Panc1 (cell line): Measurements from ENCODE around the gene TP63. TPM values are rescaled to one million over a fixed set of nuclear protein-coding genes. Genes with fewer than 3 reads are reported as not detected.

Experiments
- ATAC-seq: fragments of 200-7000 bp; cut with Tn5 transposase; 2 replicates; pipeline ENCODE4 v1.9.1; 2020; ENCODE audit warnings: mild to moderate bottlenecking, moderate library complexity
- BruUV-seq: library from RNA; stranded (reverse); fragments of 400-500 nt; replicated peaks from 2 replicates; lab custom pipeline; 2021; lab: Mats Ljungman, UMichigan
- CTCF ChIA-PET: fragments of 300-600 bp; sonication (Branson Sonifier 250); formaldehyde crosslinking; loops from one replicate; lab custom pipeline; 2022; ENCODE audit warnings: antibody characterized with exemption; lab: Charles Lee
- POLR2A ChIA-PET: fragments of 300-600 bp; sonication (Branson Sonifier 250); formaldehyde crosslinking; loops from one replicate; lab custom pipeline; 2022; ENCODE audit warnings: antibody characterized with exemption; lab: Charles Lee
- DNase-seq: peaks from one replicate; pipeline ENCODE4 v3.0.0-alpha.2; 2010; ENCODE audit warnings: low read depth, low spot score
- H3K27ac ChIP-seq: 2 replicates; pipeline ENCODE4 v1.5.1; 2011; ENCODE audit warnings: mild to moderate bottlenecking, low read length, inconsistent platforms
- H3K27me3 ChIP-seq: fragments of 200-500 bp; sonication (Bioruptor generic); 2 replicates; pipeline ENCODE4 v1.6.0; 2014; ENCODE audit warnings: low read length, inconsistent platforms; ENCODE audit not compliant: control insufficient read depth, insufficient read depth
- H3K36me3 ChIP-seq: fragments of 200-500 bp; sonication (Bioruptor generic); 2 replicates; pipeline ENCODE4 v1.5.1; 2014; ENCODE audit warnings: inconsistent platforms, mild to moderate bottlenecking, low read length, moderate library complexity; ENCODE audit not compliant: control insufficient read depth, insufficient read depth
- H3K4me1 ChIP-seq: 2 replicates; pipeline ENCODE4 v1.5.1; 2011; ENCODE audit warnings: inconsistent platforms, mild to moderate bottlenecking, low read length, moderate library complexity; ENCODE audit not compliant: control insufficient read depth, insufficient read depth
- H3K4me3 ChIP-seq, 2 experiments: 2 replicates each; pipeline ENCODE4 v1.5.1; 2011 to 2012; ENCODE audit warnings: low read depth in 2 of 2, low read length in 2 of 2, mild to moderate bottlenecking in 2 of 2, inconsistent platforms in 1 of 2, moderate library complexity in 1 of 2
- H3K9me3 ChIP-seq: fragments of 200-500 bp; sonication (Bioruptor generic); 2 replicates; pipeline ENCODE4 v1.5.1; 2014; ENCODE audit warnings: low read depth, mild to moderate bottlenecking, inconsistent platforms, low read length, moderate library complexity; ENCODE audit not compliant: control insufficient read depth, insufficient read depth
- CTCF ChIP-seq: fragments of 450-650 bp; IDR thresholded peaks from 2 replicates; pipeline ENCODE4 v1.5.1; 2017; ENCODE audit warnings: mild to moderate bottlenecking
- POLR2AphosphoS5 ChIP-seq: IDR thresholded peaks from 2 replicates; pipeline ENCODE4 v1.6.1; 2012; ENCODE audit warnings: mild to moderate bottlenecking, low read depth, low read length, moderate library complexity
- REST ChIP-seq, 2 experiments: IDR thresholded peaks; 2 replicates each; pipeline ENCODE4 v1.6.1; 2011 to 2012; ENCODE audit warnings: low read depth in 2 of 2, control low read depth in 1 of 2, low read length in 1 of 2, mild to moderate bottlenecking in 1 of 2, moderate library complexity in 1 of 2; ENCODE audit not compliant: insufficient read depth in 1 of 2
- SIN3A ChIP-seq: IDR thresholded peaks from 2 replicates; pipeline ENCODE4 v1.6.1; 2012; ENCODE audit warnings: low read depth, mild to moderate bottlenecking, low read length, moderate library complexity, borderline replicate concordance; ENCODE audit not compliant: insufficient read depth
- TCF7L2 ChIP-seq: IDR thresholded peaks from 2 replicates; pipeline ENCODE4 v1.6.1; 2011; ENCODE audit warnings: mild to moderate bottlenecking, low read depth, low read length, inconsistent platforms
- in situ Hi-C: cut with HindIII; loops from 2 replicates; pipeline ENCODE4 v1.10.0; 2016; ENCODE audit warnings: low sequenced_read_pairs, low pct_unique_long_range_greater_than_20kb
- intact Hi-C: fragments of 100-400 bp; cut with micrococcal nuclease; formaldehyde crosslinking; loops from one replicate; pipeline ENCODE4 v1.10.0; 2022; ENCODE audit not compliant: unreplicated experiment
- total RNA-seq: library from RNA; stranded (reverse); gene quantifications from one replicate; pipeline ENCODE4 v1.2.1, GENCODE V29; 2021; ENCODE audit not compliant: unreplicated experiment

The TP63 gene
- total RNA-seq, 1 experiment from 2014 or later: 0.51 TPM

- Histone ChIP-seq H3K27ac (no peak overlapping the region; the same call in 1 of the 2 replicates), H3K4me1 (no peaks in the 10 kb centered on the region), H3K4me3 (no peak overlapping the region), H3K36me3 (no peaks in the 10 kb centered on the region), H3K9me3 (no peaks in the 10 kb centered on the region), H3K27me3 (no peaks in the 10 kb centered on the region)
- CTCF ChIA-PET: no interaction called here
- ATAC-seq (peak; percentile 69), DNase-seq (no peak)
- in situ Hi-C loops (no loop called here), intact Hi-C loops (no loop called here)
- no TSS peak for BruUV-seq
- no peak for TF ChIP-seq SIN3A
- TF ChIP-seq POLR2AphosphoS5: no peak
- TF ChIP-seq REST (IDR thresholded peaks at IDR 0.05; ENCODE audit: insufficient read depth in 1 of 2, low read depth in 2 of 2, low read length in 1 of 2): no peak
- no peak for TF ChIP-seq CTCF
- no peak for TF ChIP-seq TCF7L2
- POLR2A ChIA-PET: no interaction called here
These were observed 90.9 kb downstream of the TP63 start for GRCh38 chr3:189721873-189722665.

GRCh38 chr3:189724356-189724755, 93.2 kb downstream of the TP63 start:
- no peak for DNase-seq
- no peak for TF ChIP-seq POLR2AphosphoS5
- TF ChIP-seq CTCF: no peak
- TF ChIP-seq REST (IDR thresholded peaks at IDR 0.05; ENCODE audit: insufficient read depth in 1 of 2, low read depth in 2 of 2, low read length in 1 of 2): no peak
- no peak for TF ChIP-seq SIN3A
- no peak for TF ChIP-seq TCF7L2
- no peak for ATAC-seq
- Histone ChIP-seq H3K36me3 (no peaks in the 10 kb centered on the region), H3K27me3 (no peaks in the 10 kb centered on the region), H3K27ac (no peak overlapping the region), H3K9me3 (no peaks in the 10 kb centered on the region), H3K4me1 (no peaks in the 10 kb centered on the region), H3K4me3 (no peak overlapping the region)
- in situ Hi-C loops: no loop called here
- POLR2A ChIA-PET: no interaction called here
- CTCF ChIA-PET: no interaction called here
- BruUV-seq: no TSS peak
- intact Hi-C loops: no loop called here
